Right ventricle myocardium inferior (tissue), 1 donor: ENCODE data around the gene BLACAT1. TPM values are rescaled to one million over a fixed set of nuclear protein-coding genes. Genes with fewer than 3 reads are reported as not detected.
A peak's percentile ranks its signal among the peaks of the same experiment; 100 is the strongest.
"Not testable (repeated sequence)": the region's sequence is repeated elsewhere in the genome, so short reads cannot be mapped to it uniquely, and the experiment has no call there.

Experiments used
- ATAC-seq: fragments of 200-7000 bp; cut with Tn5 transposase; one replicate; pipeline ENCODE4 v1.9.1; 2020; ENCODE audit warnings: mild to moderate bottlenecking, moderate library complexity
- DNase-seq: peaks from one replicate; pipeline ENCODE4 v3.0.0; 2021; ENCODE audit errors: missing footprints
- intact Hi-C: fragments of 100-400 bp; cut with DNase I; formaldehyde crosslinking; loops from one replicate; pipeline ENCODE4 v1.11.0; 2022
- total RNA-seq: library from RNA; stranded (reverse); fragmentation: NEBNext Ultra II Directional; extraction: Animal tissue kit (Norgen Biotek cat#: 25700); gene quantifications from one replicate; pipeline ENCODE4 v1.2.1, GENCODE V29; 2021
- donor health status: DM: no; HTN: yes; CAD: no; lungs with severe emphysema.

The BLACAT1 gene
- total RNA-seq, 1 donor from 2014 or later: not detected

GRCh38 chr1:205445646-205445935 lies 10.3 kb downstream of the BLACAT1 start:
- ATAC-seq: no peak
- intact Hi-C loops: no loop called here
- DNase-seq: peak; percentile 42

DNA sequence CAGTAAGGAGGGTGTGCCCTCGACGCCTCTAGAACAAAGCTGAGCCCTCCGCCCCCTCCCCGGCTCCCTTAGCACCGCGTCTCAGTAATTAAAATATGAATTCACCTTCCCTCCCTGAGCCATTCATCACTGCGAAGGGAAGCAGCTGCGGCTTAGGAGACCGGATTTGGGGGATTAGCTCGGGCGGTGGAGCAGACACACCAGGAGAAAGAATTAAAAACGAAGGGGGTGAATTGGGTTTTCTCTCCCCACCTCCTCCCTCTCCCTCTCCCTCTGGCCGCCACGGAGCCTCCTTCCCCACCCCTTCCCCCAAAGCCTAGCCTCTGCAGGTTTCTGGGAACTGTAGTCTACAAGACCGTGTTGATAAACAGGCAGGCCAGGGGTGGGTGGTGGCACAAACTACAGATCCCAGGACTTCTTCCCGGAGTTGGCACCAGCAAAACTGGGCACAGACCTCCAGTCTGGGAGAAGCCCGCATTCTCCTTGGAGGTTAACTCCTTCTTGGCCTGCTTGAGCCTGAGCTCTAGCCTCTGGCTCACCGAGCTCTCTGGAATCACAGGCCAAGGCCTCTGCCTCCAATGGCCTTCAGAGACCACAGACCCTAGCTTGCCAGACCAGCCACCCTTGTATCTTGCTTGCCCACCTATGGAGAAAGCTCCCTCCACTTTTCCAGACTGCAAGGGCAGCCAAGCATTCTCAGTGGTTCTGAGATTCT lies 10.8 kb downstream of the BLACAT1 start:
- intact Hi-C loops: no loop called here
- no peak for ATAC-seq
- DNase-seq: peak; percentile 39

DNA sequence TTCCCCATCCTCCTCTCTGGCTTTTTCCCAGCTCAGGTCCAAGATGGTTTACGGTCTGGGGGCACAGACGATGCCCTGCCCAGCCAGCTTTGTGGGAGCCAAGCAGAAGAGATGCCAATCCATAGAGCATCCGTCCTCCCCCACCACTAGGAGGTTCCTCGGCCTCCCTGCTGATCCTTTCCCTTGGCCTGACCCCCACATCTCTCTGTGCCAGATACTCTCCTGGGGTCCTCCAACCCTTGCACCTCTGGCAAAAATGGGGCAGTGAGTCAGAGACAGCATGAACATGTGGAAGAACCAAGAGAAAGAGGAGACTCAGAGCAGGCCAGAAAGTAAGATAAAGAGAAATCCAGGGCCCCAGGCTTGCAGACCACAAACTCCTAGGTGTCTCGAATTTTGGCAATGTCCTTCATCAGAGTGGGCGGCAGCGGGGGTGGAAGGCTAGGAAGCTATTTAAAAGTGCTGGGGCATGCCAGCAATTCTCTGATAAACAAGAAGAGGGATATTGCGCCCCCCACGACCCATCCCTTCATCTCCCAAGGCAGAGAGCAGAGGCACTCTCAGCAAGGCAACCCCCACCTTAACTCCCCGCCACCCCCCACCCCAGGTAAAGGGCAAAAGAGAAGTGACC lies 11.4 kb downstream of the BLACAT1 start:
- no peak for ATAC-seq
- DNase-seq: peak; percentile 62
- intact Hi-C loops: no loop called here

- ATAC-seq (no peak), DNase-seq (peak; percentile 50)
- intact Hi-C loops: no loop called here
These were observed 12.1 kb downstream of the BLACAT1 start for GRCh38 chr1:205443585-205444299.

- peak; percentile 41 for DNase-seq
- intact Hi-C loops: no loop called here
- ATAC-seq: no peak
These were observed 13.7 kb downstream of the BLACAT1 start for GRCh38 chr1:205442051-205442725.

GRCh38 chr1:205441716-205442050 lies 14.2 kb downstream of the BLACAT1 start:
- ATAC-seq (no peak), DNase-seq (no peak)
- intact Hi-C loops: no loop called here

- no peak for ATAC-seq
- no peak for DNase-seq
- intact Hi-C loops: no loop called here
These were observed 14.6 kb downstream of the BLACAT1 start for GRCh38 chr1:205441318-205441633.

- DNase-seq: peak; percentile 62
- intact Hi-C loops: no loop called here
- peak; percentile 68 for ATAC-seq
These were observed 15.1 kb downstream of the BLACAT1 start for GRCh38 chr1:205440476-205441317.

DNA sequence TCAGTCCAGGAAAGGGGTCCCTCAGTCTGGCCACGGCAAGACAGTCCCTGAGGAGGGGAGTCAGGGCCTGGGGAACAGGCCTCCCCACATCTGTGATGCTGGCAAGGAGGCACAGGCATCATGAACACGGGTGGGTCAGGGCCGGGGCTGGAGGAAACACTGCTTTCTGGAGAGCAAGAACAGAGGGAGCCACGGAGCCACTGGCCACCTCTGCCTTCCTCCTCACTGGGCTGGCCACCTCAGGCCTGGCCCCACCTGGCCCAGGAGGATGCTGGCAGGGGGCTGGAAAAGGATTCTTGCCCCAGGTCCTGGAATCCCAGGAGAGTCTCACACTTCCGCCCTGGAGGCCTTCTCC lies 15.7 kb downstream of the BLACAT1 start:
- DNase-seq (no peak), ATAC-seq (no peak)
- intact Hi-C loops: no loop called here

GRCh38 chr1:205438213-205439158 lies 17.4 kb downstream of the BLACAT1 start:
- peak; percentile 83 for ATAC-seq
- intact Hi-C loops: loop anchor here (2.0 to 5.0 kb wide), 2 partner anchors 42 to 49 kb away; no protein-coding TSS in a partner anchor
- DNase-seq: peak; percentile 89

DNA sequence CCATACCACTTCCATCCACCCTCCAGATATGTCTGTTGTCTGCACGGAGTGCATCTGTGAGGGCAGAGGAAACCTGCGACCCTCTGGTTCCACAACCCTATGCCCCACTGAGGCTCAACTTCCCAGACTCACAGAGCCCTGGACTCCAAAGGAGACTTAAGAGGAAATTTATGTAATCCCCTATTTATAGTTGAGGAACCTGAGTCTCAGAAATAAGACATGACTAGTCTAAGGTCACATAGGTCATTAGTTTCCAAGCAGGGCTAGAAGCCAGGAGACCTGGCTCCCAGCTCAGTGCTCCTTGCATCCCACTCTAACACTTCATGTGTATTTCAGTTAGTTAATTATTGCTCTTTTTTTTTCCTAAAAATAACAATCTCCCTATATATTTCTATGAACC lies 18.3 kb downstream of the BLACAT1 start:
- intact Hi-C loops: loop anchor here (5.0 kb wide), 1 partner anchor 50 kb away; no protein-coding TSS in a partner anchor
- DNase-seq (no peak), ATAC-seq (no peak)

DNA sequence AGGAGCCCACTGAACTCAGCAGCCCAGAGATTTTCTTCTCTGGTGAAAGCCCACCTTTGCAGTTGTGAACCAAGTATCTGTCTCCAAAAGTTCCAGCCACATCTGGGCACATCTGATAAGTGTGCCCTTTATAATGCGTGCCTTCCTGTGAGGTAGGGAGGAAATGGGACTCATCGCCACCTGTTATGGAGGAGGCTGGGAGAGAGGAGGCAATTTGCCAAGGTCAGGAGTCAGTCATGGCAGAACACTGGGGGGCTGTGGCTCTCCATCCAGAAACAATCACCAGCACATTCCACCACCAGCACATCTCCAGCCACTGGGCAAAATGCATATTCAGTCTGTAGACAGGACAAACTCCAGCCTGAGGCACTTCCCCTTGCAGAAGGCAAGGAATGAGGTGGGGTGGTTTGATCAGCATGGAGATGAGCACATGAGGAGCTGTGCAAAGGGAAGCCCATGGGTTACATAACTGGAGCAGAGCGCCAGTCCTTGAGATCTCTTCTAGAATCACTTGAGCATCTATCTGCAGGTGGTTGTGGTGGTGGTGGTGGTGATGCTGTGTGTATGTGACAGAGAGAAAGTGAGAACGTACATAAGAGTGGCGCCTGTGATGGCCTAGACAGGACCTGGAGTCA lies 19.0 kb downstream of the BLACAT1 start:
- ATAC-seq (no peak), DNase-seq (no peak)
- intact Hi-C loops: loop anchor here (5.0 kb wide), 1 partner anchor 50 kb away; no protein-coding TSS in a partner anchor

- no peak for ATAC-seq
- intact Hi-C loops: loop anchor here (5.0 kb wide), 1 partner anchor 51 kb away; no protein-coding TSS in a partner anchor
- DNase-seq: no peak
These were observed 20.0 kb downstream of the BLACAT1 start for GRCh38 chr1:205435578-205436573.

- DNase-seq (no peak), ATAC-seq (no peak)
- intact Hi-C loops: loop anchor here (5.0 kb wide), 1 partner anchor 53 kb away; no protein-coding TSS in a partner anchor
These were observed 21.1 kb downstream of the BLACAT1 start for GRCh38 chr1:205434738-205435137.

DNA sequence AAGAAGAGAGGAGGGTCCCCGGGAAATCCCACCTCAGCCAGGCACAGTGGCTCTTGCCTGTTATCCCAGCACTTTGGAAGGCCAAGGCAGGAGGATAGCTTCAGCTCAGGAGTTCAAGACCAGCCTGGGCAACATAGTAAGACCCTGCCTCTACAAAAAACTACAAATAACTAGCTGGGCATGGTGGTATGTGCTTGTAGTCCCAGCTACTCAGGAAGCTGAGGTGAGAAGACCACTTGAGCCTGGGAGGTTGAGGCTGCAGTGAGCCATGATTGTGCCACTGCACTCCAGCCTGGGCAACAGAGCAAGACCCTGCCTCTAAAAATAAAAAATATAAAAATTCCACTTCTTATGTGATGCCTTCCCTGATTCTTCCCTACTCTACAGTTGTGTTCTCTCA lies 23.2 kb downstream of the BLACAT1 start:
- DNase-seq, ATAC-seq, intact Hi-C loops: not testable (repeated sequence)

- DNase-seq (no peak), ATAC-seq (no peak)
- intact Hi-C loops: no loop called here
These were observed 23.7 kb downstream of the BLACAT1 start for GRCh38 chr1:205432116-205432515.
